Ishikawa (cell line): Measurements from ENCODE around the gene FOXP1.

ENCODE experiments used
- CEBPB ChIP-seq: IDR thresholded peaks from 2 replicates; pipeline ENCODE4 v1.6.1; 2012
- CREB1 ChIP-seq: IDR thresholded peaks from 2 replicates; pipeline ENCODE4 v1.6.1; 2012; ENCODE audit warnings: low read depth
- EGR1 ChIP-seq: IDR thresholded peaks from 2 replicates; pipeline ENCODE4 v1.6.1; 2012
- EP300 ChIP-seq: IDR thresholded peaks from 2 replicates; pipeline ENCODE4 v1.6.1; 2012; ENCODE audit warnings: borderline replicate concordance
- FOXM1 ChIP-seq: IDR thresholded peaks from 2 replicates; pipeline ENCODE4 v1.6.1; 2012; ENCODE audit warnings: low read depth, borderline replicate concordance
- MAX ChIP-seq: IDR thresholded peaks from 2 replicates; pipeline ENCODE4 v1.6.1; 2012
- NFIC ChIP-seq: IDR thresholded peaks from 2 replicates; pipeline ENCODE4 v1.6.1; 2012
- RAD21 ChIP-seq: IDR thresholded peaks from 2 replicates; pipeline ENCODE4 v1.6.1; 2012; ENCODE audit warnings: low read depth
- REST ChIP-seq: IDR thresholded peaks from 2 replicates; pipeline ENCODE4 v1.6.1; 2012; ENCODE audit warnings: low read depth, mild to moderate bottlenecking
- TAF1 ChIP-seq: IDR thresholded peaks from 2 replicates; pipeline ENCODE4 v1.6.1; 2012; ENCODE audit warnings: low read depth, mild to moderate bottlenecking
- TCF12 ChIP-seq: IDR thresholded peaks from 2 replicates; pipeline ENCODE4 v1.6.1; 2012; ENCODE audit warnings: low read depth
- TEAD4 ChIP-seq: IDR thresholded peaks from 2 replicates; pipeline ENCODE4 v1.6.1; 2012
- USF1 ChIP-seq: IDR thresholded peaks from 2 replicates; pipeline ENCODE4 v1.6.1; 2012
- YY1 ChIP-seq: IDR thresholded peaks from 2 replicates; pipeline ENCODE4 v1.6.1; 2012; ENCODE audit warnings: low read depth
- ZBTB7A ChIP-seq: IDR thresholded peaks from 2 replicates; pipeline ENCODE4 v1.6.1; 2012; ENCODE audit warnings: low read depth

FOXP1 gene

GRCh38 chr3:71153713-71154112, 429.8 kb downstream of the FOXP1 start:
- no peak for TF ChIP-seq TAF1
- no peak for TF ChIP-seq USF1
- TF ChIP-seq REST = no peak
- TF ChIP-seq RAD21 = no peak
- no peak for TF ChIP-seq TCF12

GRCh38 chr3:71152892-71153265, 430.6 kb downstream of the FOXP1 start:
- TF ChIP-seq TEAD4 = no peak
- TF ChIP-seq CEBPB = no peak
- TF ChIP-seq YY1 = no peak
- no peak for TF ChIP-seq MAX
- no peak for TF ChIP-seq FOXM1
- TF ChIP-seq TAF1 = no peak
- TF ChIP-seq EP300 = no peak
- TF ChIP-seq RAD21 = no peak
- TF ChIP-seq NFIC = no peak
- no peak for TF ChIP-seq REST
- no peak for TF ChIP-seq CREB1
- no peak for TF ChIP-seq TCF12
- no peak for TF ChIP-seq EGR1
- no peak for TF ChIP-seq ZBTB7A
- no peak for TF ChIP-seq USF1

- TF ChIP-seq CEBPB (no peak), YY1 (no peak), MAX (no peak), EP300 (no peak), TEAD4 (no peak), CREB1 (no peak), EGR1 (no peak), RAD21 (no peak), FOXM1 (no peak), TCF12 (no peak), ZBTB7A (no peak), TAF1 (no peak), NFIC (no peak), REST (no peak), USF1 (no peak)
Measured at GRCh38 chr3:71152039-71152891, 431.3 kb downstream of the FOXP1 start.
